ENCODE results near the gene TNIP2.

TNIP2 gene

DNA sequence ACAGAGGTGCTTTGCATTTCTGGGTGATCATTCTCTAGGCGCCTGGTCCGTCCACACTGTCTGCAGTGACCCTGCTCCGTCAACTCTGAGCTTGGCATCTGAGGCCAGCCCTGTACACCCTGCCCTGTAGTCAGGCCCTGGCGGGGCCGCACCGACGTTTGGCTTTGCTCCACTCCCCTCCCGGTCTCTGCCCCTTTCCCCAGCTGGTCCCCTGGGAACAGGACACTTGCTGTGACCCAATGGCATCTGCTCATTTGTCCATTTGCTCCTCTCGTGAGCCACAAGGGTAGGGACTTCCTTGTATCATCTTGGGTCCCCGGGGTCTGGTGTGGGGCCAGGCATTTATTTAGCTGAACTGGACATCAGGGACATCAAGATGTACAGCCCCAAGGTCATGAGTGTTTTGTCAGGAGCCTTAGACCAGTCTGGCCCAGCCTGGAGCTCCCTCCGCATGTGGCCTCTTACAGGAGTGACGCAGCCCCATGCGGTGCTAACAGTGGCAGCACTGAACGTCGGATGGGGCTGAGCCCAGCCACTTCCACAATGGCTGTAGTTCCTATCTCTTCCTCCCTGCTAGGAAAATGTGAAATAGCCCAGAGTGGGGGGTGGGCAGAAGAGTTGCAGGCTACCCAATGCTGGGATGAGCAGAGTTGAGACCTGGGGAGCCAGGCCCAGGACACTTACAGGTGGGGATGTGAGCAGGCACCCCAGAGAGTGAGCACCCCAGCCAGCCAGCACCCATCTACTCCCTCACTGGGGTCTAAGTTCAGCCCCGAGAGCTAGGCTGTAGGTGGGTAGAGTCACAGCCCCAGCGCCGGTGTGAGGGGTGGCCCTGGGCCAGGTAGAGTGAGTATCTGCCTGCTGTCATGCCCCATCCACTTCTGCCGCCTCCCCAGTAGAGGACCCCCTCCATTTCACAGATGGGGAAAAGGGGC lies 34.7 kb upstream of the TNIP2 start:
- Histone ChIP-seq H3K4me3 (ENCODE audit: low read length) (no peak overlapping the region), H3K27me3 (ENCODE audit: control insufficient read depth, insufficient read depth, low read length) (no peaks in the 10 kb centered on the region), H3K9me3 (ENCODE audit: control insufficient read depth, low read length) (no peaks in the 10 kb centered on the region), H3K4me1 (ENCODE audit: control insufficient read depth, insufficient read depth, low read length) (peaks cover 36% of the 10 kb centered on the region), H3K36me3 (ENCODE audit: control insufficient read depth, insufficient read depth, low read length) (no peaks in the 10 kb centered on the region), H3K9ac (ENCODE audit: low read length) (no peak overlapping the region)

DNA sequence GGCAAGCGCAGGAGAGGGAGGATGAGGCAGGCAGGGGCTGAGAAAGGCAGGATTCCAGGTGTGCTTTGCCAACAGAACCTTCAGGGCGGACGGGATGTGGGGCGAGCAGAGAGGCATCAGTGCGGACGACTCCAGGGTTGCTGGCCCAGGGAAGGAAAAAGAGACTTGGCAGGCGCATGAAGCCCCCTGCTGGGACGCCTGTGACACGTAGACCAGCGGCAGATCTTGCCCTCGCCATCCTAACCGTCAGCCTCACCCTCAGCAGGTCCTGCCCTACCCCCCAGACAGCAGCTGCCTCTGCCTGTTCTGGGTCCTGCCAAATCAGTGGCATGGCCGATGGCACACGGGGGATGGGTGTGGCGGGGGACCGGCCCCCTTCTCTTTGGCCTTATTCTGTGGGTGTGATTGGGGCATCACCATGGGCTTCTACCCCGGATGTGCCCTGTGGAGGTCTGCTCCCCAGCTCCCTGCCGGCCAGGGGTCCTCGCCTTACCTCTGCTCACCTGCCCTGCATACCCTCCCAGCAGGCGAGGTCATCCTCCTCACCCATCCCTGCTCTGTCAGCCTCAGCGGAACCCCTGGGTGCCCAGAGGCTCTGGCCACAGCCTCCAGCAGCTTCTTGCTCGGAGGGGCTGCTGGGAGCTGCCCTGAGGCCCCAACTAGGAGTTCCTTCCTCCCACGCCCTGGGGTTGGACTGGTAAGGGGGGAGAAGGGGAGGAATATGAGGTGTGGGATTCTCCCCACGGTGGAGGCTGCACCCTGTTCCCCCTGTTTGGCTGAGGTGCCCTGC lies 33.9 kb upstream of the TNIP2 start:
- Histone ChIP-seq H3K9ac (ENCODE audit: low read length) (no peak overlapping the region), H3K27me3 (ENCODE audit: control insufficient read depth, insufficient read depth, low read length) (no peaks in the 10 kb centered on the region), H3K36me3 (ENCODE audit: control insufficient read depth, insufficient read depth, low read length) (no peaks in the 10 kb centered on the region), H3K4me1 (ENCODE audit: control insufficient read depth, insufficient read depth, low read length) (peaks cover 27% of the 10 kb centered on the region), H3K9me3 (ENCODE audit: control insufficient read depth, low read length) (no peaks in the 10 kb centered on the region), H3K4me3 (ENCODE audit: low read length) (no peak overlapping the region)

DNA sequence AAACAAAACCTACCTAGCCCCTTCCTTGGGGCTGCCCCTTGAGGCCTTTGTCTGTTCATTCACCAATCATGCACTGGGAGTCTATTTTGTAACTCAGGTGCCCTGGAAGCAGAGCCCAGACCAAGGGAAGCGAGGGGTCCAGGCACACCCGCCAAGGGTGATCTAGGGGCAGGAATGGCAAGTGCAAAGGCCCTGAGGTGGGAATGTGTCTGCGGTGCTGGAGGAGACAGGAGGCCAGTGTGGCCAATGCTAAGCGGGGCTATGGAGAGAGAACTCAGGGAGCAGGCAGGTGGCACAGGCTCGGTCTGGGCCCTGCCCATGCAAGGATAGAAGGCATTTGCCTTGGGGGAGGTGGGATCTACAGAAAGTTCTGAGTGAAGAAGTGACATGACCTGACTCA lies 33.2 kb upstream of the TNIP2 start:
- H3K4me3 ChIP-seq (ENCODE audit: low read length), result no peak overlapping the region
- no peaks in the 10 kb centered on the region for H3K36me3 ChIP-seq (ENCODE audit: control insufficient read depth, insufficient read depth, low read length)
- no peaks in the 10 kb centered on the region for H3K27me3 ChIP-seq (ENCODE audit: control insufficient read depth, insufficient read depth, low read length)
- H3K9ac ChIP-seq (ENCODE audit: low read length), result no peak overlapping the region
- peaks cover 21% of the 10 kb centered on the region for H3K4me1 ChIP-seq (ENCODE audit: control insufficient read depth, insufficient read depth, low read length)
- H3K9me3 ChIP-seq (ENCODE audit: control insufficient read depth, low read length), result no peaks in the 10 kb centered on the region

DNA sequence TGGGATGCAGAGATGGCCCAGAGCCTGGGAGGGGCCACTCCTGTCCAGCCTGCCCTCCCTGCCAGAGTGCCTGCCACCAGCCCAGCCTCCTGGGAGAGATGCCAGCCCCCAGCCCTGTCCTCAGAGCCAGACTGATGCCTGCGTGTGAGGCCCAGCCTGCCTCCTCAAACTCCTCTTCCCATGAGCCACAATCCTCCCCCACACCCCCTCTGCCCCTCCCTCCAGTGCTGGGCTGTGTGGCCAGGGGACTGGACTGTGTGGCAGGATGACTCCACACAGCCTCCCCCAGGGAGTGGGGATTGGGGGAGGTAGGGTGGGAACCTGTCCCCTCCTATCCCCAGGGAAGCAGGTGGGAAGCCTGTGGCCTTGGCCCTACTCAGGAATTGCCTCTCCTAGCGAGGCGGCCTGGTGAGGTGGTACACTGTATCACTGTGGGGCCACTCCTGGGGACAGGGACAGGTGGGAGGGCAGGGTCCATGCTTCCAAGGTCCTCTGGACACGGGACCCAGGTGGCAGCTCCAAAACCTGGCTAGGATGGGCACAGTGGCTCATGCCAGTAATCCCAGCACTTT lies 32.5 kb upstream of the TNIP2 start:
- no peak overlapping the region for H3K4me3 ChIP-seq (ENCODE audit: low read length)
- H3K27me3 ChIP-seq (ENCODE audit: control insufficient read depth, insufficient read depth, low read length), result no peaks in the 10 kb centered on the region
- H3K36me3 ChIP-seq (ENCODE audit: control insufficient read depth, insufficient read depth, low read length), result no peaks in the 10 kb centered on the region
- H3K9me3 ChIP-seq (ENCODE audit: control insufficient read depth, low read length), result no peaks in the 10 kb centered on the region
- peaks cover 14% of the 10 kb centered on the region for H3K4me1 ChIP-seq (ENCODE audit: control insufficient read depth, insufficient read depth, low read length)
- no peak overlapping the region for H3K9ac ChIP-seq (ENCODE audit: low read length)

DNA sequence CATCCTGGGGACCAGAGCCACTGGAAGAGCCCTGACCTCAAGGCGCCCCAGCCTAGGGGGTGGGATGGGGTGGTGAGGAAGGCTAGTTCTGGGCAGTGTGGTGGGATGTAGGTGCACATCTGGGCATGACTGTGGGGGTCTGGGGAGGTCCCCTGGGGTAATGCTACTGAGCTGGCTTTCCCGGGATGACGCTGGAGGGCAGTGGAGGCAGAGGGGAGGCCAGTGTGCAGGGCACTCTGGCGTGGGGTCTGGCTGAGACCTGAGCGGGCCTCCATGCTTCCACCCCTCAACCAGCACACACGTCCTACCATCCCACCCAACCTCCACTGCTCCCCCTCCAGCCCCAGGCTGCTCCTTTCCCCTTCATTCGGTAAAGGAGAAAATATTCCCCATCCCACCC lies 32.0 kb upstream of the TNIP2 start:
- no peak overlapping the region for H3K4me3 ChIP-seq (ENCODE audit: low read length)
- H3K9ac ChIP-seq (ENCODE audit: low read length), result no peak overlapping the region
- no peaks in the 10 kb centered on the region for H3K36me3 ChIP-seq (ENCODE audit: control insufficient read depth, insufficient read depth, low read length)
- H3K27me3 ChIP-seq (ENCODE audit: control insufficient read depth, insufficient read depth, low read length), result no peaks in the 10 kb centered on the region
- peaks cover 13% of the 10 kb centered on the region for H3K4me1 ChIP-seq (ENCODE audit: control insufficient read depth, insufficient read depth, low read length)
- no peaks in the 10 kb centered on the region for H3K9me3 ChIP-seq (ENCODE audit: control insufficient read depth, low read length)

DNA sequence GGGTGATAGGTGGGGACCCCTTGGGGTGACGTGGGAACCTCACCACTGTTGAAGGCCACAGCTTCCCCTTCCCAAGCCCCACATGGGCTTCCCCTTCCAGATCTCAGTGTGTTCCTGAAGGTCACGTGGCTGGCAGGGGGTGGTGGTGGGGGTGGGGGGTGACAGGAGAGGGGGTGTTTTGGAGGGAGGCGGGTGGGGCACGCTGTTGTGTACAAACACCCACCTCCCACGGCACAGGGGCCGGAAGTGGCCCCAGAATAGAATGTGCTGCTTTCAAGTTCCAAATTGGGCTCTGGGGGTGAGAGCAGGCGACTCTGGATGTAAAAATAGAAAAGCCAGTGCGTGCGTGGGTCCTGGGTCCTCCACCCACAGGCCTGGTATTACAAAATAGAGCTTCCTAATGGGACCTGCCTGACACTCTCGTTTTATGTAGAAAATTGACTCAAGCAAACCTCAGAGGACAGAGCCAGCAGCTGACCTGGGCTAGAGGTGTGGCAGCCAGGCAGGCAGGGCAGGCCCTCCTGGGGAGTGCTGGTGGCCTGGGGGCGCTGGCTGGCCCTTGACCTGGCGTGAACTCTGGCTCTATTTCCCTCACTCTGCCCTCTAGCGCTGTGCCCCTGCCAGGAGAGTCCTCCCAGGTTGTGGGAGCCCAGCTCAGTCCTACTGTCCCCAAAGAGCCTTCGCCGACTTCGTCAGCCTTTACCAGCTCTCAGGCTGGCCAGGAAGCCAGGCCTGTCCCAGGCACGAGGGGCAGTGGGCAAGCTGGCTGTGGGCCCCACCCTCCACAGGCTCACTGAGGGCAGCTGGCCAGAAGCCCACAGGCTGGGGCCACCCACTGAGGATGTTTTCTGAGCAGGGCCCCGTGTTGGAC lies 31.3 kb upstream of the TNIP2 start:
- Histone ChIP-seq H3K4me1 (ENCODE audit: control insufficient read depth, insufficient read depth, low read length) (peaks cover 10% of the 10 kb centered on the region), H3K9me3 (ENCODE audit: control insufficient read depth, low read length) (no peaks in the 10 kb centered on the region), H3K27me3 (ENCODE audit: control insufficient read depth, insufficient read depth, low read length) (no peaks in the 10 kb centered on the region), H3K36me3 (ENCODE audit: control insufficient read depth, insufficient read depth, low read length) (no peaks in the 10 kb centered on the region), H3K4me3 (ENCODE audit: low read length) (no peak overlapping the region), H3K9ac (ENCODE audit: low read length) (no peak overlapping the region)

DNA sequence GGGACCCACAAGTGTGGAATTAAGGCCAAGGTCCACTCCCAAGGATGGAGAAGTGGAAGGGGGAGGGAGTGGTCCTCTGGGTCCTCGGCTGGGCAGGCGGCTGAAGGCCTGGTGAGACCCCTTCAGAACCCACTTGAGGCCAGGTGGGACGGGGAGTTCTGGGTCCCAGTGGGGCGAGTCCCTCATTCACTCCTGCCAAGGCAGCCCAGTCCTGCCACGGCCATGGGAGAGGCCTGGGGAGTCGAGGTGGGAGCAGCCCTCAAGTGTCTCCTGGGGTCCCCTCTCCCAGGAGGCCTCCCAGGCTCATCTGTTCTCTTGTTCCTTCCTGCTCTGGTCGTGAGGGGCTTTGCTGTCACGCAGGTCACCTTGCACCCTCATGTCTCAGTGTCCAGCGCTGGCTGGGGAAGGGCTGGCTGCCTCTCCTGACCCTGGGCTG lies 30.7 kb upstream of the TNIP2 start:
- H3K27me3 ChIP-seq (ENCODE audit: control insufficient read depth, insufficient read depth, low read length), result no peaks in the 10 kb centered on the region
- H3K36me3 ChIP-seq (ENCODE audit: control insufficient read depth, insufficient read depth, low read length), result no peaks in the 10 kb centered on the region
- no peak overlapping the region for H3K9ac ChIP-seq (ENCODE audit: low read length)
- H3K9me3 ChIP-seq (ENCODE audit: control insufficient read depth, low read length), result no peaks in the 10 kb centered on the region
- peaks cover 4% of the 10 kb centered on the region for H3K4me1 ChIP-seq (ENCODE audit: control insufficient read depth, insufficient read depth, low read length)
- no peak overlapping the region for H3K4me3 ChIP-seq (ENCODE audit: low read length)

DNA sequence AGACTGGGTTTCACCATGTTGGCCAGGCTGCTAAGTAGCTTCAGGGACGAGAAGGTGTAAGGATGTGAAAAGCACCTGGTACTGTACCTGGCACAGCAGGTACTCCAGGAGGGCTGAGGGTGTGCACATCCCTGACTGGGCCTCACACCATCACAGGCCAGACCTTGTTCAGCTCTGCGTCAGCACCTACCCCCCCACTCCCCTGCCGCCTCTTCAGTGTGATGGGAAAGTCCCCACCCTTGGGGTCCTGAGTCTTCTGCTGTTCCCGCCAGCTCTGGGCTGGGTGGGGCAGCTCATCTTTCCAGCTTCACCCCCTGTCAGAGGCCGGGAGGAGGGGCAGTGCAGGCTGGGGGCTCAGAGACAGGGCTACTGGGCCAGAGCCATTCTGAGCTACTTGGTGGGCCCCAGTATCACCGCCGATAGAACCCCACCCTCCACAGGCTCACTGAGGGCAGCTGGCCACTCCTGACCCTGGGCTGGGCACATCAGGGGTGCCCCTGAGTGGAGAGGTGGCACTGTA lies 30.1 kb upstream of the TNIP2 start:
- Histone ChIP-seq H3K9me3 (ENCODE audit: control insufficient read depth, low read length) (no peaks in the 10 kb centered on the region), H3K4me1 (ENCODE audit: control insufficient read depth, insufficient read depth, low read length) (no peaks in the 10 kb centered on the region), H3K27me3 (ENCODE audit: control insufficient read depth, insufficient read depth, low read length) (no peaks in the 10 kb centered on the region), H3K36me3 (ENCODE audit: control insufficient read depth, insufficient read depth, low read length) (no peaks in the 10 kb centered on the region), H3K9ac (ENCODE audit: low read length) (no peak overlapping the region), H3K4me3 (ENCODE audit: low read length) (no peak overlapping the region)

DNA sequence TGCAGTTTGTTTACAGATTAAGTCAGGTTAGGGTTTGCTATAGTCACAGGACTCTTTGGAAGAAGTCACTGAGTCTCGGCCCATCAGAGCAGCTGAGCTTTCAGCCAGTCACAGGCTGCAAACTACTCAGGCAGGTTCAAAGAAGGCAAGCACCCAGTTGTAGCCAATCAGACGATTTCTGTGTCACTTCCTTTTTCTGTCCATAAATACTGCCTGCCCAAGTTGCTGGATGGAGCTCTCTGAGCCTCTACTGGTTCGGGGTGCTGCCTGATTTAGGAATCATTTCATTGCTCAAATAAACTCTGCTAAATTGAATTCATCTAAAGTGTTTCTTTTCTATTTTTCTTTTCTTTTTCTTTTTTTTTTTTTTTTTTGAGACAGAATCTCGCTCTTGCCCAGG lies 29.5 kb upstream of the TNIP2 start:
- H3K36me3 ChIP-seq (ENCODE audit: control insufficient read depth, insufficient read depth, low read length), result no peaks in the 10 kb centered on the region
- H3K27me3 ChIP-seq (ENCODE audit: control insufficient read depth, insufficient read depth, low read length), result no peaks in the 10 kb centered on the region
- H3K4me1 ChIP-seq (ENCODE audit: control insufficient read depth, insufficient read depth, low read length), result no peaks in the 10 kb centered on the region
- no peak overlapping the region for H3K9ac ChIP-seq (ENCODE audit: low read length)
- no peaks in the 10 kb centered on the region for H3K9me3 ChIP-seq (ENCODE audit: control insufficient read depth, low read length)
- no peak overlapping the region for H3K4me3 ChIP-seq (ENCODE audit: low read length)

DNA sequence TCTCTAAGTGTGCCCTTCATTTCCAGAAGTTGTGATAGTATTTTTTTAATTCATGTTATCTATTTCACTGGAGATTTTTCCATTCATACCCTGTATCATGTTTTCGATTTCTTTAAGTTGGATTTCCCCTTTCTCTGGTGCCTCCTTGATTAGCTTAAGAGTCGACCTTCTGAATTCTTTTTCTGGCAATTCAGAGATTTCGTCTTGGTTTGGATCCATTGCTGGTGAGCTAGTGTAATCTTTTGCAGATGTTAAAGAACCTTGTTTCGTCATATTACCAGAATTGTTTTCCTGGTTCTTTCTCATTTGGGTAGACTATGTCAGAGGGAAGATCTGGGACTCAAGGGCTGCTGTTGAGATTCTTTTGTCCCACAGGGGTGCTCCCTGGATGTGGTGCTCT lies 27.7 kb upstream of the TNIP2 start:
- Histone ChIP-seq H3K27me3 (ENCODE audit: control insufficient read depth, insufficient read depth, low read length) (no peaks in the 10 kb centered on the region), H3K4me3 (ENCODE audit: low read length) (no peak overlapping the region), H3K9ac (ENCODE audit: low read length) (no peak overlapping the region), H3K4me1 (ENCODE audit: control insufficient read depth, insufficient read depth, low read length) (no peaks in the 10 kb centered on the region), H3K36me3 (ENCODE audit: control insufficient read depth, insufficient read depth, low read length) (no peaks in the 10 kb centered on the region), H3K9me3 (ENCODE audit: control insufficient read depth, low read length) (no peaks in the 10 kb centered on the region)

DNA sequence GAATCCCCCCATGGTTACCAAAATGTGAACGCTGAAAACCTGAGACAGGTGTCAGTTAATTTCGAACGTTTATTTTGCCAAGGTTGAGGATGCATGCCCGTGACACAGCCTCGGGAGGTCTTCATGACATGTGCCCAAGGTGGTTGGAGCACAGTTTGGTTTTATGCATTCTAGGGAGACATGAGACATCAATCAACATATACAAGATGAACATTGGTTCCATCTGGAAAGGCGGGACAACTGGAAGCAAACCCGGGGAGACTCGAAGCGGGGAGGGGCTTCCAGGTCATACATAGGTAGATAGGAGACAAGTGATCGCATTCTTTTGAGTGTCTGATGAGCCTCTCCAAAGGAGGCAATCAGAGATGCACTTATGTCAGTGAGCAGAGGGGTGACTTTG lies 25.8 kb upstream of the TNIP2 start:
- Histone ChIP-seq H3K4me3 (ENCODE audit: low read length) (no peak overlapping the region), H3K9ac (ENCODE audit: low read length) (no peak overlapping the region), H3K36me3 (ENCODE audit: control insufficient read depth, insufficient read depth, low read length) (no peaks in the 10 kb centered on the region), H3K27me3 (ENCODE audit: control insufficient read depth, insufficient read depth, low read length) (no peaks in the 10 kb centered on the region), H3K4me1 (ENCODE audit: control insufficient read depth, insufficient read depth, low read length) (no peaks in the 10 kb centered on the region), H3K9me3 (ENCODE audit: control insufficient read depth, low read length) (no peaks in the 10 kb centered on the region)
